GM12878 (cell line): ENCODE results near the gene SLC34A1. TPM values are rescaled to one million over a fixed set of nuclear protein-coding genes. Genes with fewer than 3 reads are reported as not detected.
A peak's percentile ranks its signal among the peaks of the same experiment; 100 is the strongest.

ENCODE experiments used
- BCL11A ChIP-seq: IDR thresholded peaks from 2 replicates; pipeline ENCODE4 v1.6.1; 2011; ENCODE audit warnings: low read depth, low read length
- CBFB ChIP-seq: IDR thresholded peaks from 2 replicates; pipeline ENCODE4 v1.6.1; 2016; ENCODE audit warnings: antibody characterized with exemption, low read depth
- HDAC6 ChIP-seq: fragments of 200-600 bp; sonication (generic); IDR thresholded peaks from one replicate; pipeline ENCODE4 v1.8.0; 2017; ENCODE audit warnings: antibody characterized with exemption; ENCODE audit not compliant: unreplicated experiment
- MYB ChIP-seq: fragments of 150-350 bp; IDR thresholded peaks from 2 replicates; pipeline ENCODE4 v1.6.1; 2014; ENCODE audit warnings: mild to moderate bottlenecking, low read depth, low read length, borderline replicate concordance
- NFYA ChIP-seq: IDR thresholded peaks from 2 replicates; pipeline ENCODE4 v1.6.1; 2011; ENCODE audit warnings: low read depth, mild to moderate bottlenecking, low read length, improper control_type of control experiment, borderline replicate concordance
- NR2F1 ChIP-seq: fragments of 450-650 bp; conservative IDR thresholded peaks from 2 replicates; pipeline ENCODE4 v1.6.1; 2017; ENCODE audit warnings: mild to moderate bottlenecking
- POLR2AphosphoS5 ChIP-seq: IDR thresholded peaks from 2 replicates; pipeline ENCODE4 v1.6.1; 2011; ENCODE audit warnings: mild to moderate bottlenecking, low read length, inconsistent platforms
- RAD21 ChIP-seq: IDR thresholded peaks from 2 replicates; pipeline ENCODE4 v1.6.1; 2011; ENCODE audit warnings: mild to moderate bottlenecking, low read depth, low read length, moderate library complexity; ENCODE audit not compliant: insufficient read depth
- RELA ChIP-seq: fragments of 450-650 bp; IDR thresholded peaks from 2 replicates; pipeline ENCODE4 v1.8.0; 2014; ENCODE audit warnings: borderline replicate concordance; ENCODE audit not compliant: partially characterized antibody
- SMARCA5 ChIP-seq: fragments of 450-650 bp; IDR thresholded peaks from 2 replicates; pipeline ENCODE4 v1.6.1; 2017; ENCODE audit warnings: mild to moderate bottlenecking
- TAF1 ChIP-seq: IDR thresholded peaks from 2 replicates; pipeline ENCODE4 v1.6.1; 2011; ENCODE audit warnings: mild to moderate bottlenecking, low read depth, low read length, borderline replicate concordance
- TCF12 ChIP-seq: IDR thresholded peaks from 2 replicates; pipeline ENCODE4 v1.6.1; 2011; ENCODE audit warnings: low read depth, mild to moderate bottlenecking, low read length
- TCF3 ChIP-seq: IDR thresholded peaks from 2 replicates; pipeline ENCODE4 v1.6.1; 2012; ENCODE audit warnings: low read depth, mild to moderate bottlenecking, low read length, borderline replicate concordance; ENCODE audit not compliant: insufficient read depth
- polyA plus RNA-seq, 11 experiments: library from polyadenylated mRNA; depleted of rRNA in 4 of 11; unstranded in 6 of 11; stranded (reverse) in 5 of 11; fragments of >200 nt; fragmentation: Nextera tagmentation in 4 of 11; fragmentation: Illumina TruSeq in 1 of 11; extraction: Ambion mirVana in 4 of 11; extraction: Trizol in 1 of 11; gene quantifications; 1 replicate in 1 of 11; 2 replicates in 10 of 11; pipeline versions ENCODE4 v1.2.1 to v1.2.3, GENCODE V29; 2011 to 2016; ENCODE audit warnings: inconsistent platforms in 2 of 11, missing spikeins in 2 of 11, low read depth in 1 of 11
- total RNA-seq, 4 experiments: library from RNA; depleted of rRNA in 3 of 4; stranded (reverse); fragments of >200 nt in 3 of 4; fragmentation: Illumina TruSeq in 1 of 4; extraction: Trizol in 1 of 4; gene quantifications; 2 replicates each; pipeline versions ENCODE4 v1.2.1 to v1.2.3, GENCODE V29; 2013 to 2021
- TF ChIP-seq, protein P1 (sequence below): fragments of 450-650 bp; formaldehyde crosslinking; IDR thresholded peaks from 2 replicates; pipeline ENCODE4 v1.4.0; 2022; ENCODE audit warnings: mild to moderate bottlenecking, moderate library complexity
- TF ChIP-seq, protein P2 (sequence below): fragments of 150-350 bp; IDR thresholded peaks from 2 replicates; pipeline ENCODE4 v1.6.1; 2016; ENCODE audit warnings: low read depth, low read length
- TF ChIP-seq, protein P3 (sequence below): fragments of 450-650 bp; IDR thresholded peaks from 2 replicates; pipeline ENCODE4 v1.6.1; 2016; ENCODE audit warnings: mild to moderate bottlenecking
- TF ChIP-seq, protein P4 (sequence below): fragments of 450-650 bp; IDR thresholded peaks from 2 replicates; pipeline ENCODE4 v1.6.1; 2018; ENCODE audit warnings: mild to moderate bottlenecking, low read depth, moderate library complexity; ENCODE audit not compliant: partially characterized antibody

Gene SLC34A1
- total and polyA plus RNA-seq, 10 of the 15 experiments (the other 5 are each of a cell fraction or from before 2014, with no cell fraction given), result 0.03 to 0.14 (median 0.09) TPM; not detected in 2

DNA sequence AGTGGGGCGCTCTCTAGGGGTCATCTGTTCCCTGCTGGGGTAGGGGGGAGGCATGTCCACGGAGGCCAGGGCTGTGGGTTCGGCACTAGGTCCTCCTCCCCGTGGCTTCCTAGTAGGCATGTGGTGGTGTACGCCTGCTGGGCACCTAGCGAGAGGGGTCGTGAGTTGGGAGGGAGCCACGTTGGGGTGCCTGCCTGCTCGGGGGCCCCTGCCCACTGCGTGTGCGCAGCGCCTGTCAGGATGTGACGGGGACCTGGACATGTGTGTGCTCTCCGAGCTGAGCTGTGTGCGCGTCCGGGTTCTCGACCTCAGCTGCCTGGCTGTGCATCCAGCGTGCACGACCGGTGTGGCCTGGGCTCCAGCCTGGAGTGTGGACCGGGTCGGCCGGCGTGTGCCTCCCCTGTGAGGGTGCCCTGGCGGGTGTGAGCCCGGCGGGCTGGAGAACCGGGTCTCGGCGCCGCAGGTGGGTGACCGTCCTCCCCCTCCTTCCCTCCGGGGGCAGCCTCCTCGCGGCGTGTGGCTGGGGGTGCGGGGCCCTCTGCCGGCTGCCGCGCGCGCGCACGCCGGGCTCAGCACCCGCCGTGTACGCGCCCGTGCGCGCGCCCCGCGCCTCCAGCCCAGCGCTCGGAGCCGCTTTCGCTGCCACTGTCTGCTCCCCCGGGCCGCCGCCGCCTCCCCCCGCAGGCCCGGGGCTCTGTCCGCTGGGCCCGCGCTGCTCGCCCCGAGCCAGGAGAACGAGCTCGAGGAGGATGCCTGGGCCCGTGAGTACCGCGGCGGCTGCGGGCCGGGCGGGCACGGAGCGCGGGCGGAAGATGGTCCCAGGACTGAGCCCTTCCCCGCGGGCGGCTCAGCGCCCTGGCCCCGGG, 62.2 kb downstream of the SLC34A1 start, which contains the start of gene PRR7 (continued):
- TF ChIP-seq, protein P1, sequence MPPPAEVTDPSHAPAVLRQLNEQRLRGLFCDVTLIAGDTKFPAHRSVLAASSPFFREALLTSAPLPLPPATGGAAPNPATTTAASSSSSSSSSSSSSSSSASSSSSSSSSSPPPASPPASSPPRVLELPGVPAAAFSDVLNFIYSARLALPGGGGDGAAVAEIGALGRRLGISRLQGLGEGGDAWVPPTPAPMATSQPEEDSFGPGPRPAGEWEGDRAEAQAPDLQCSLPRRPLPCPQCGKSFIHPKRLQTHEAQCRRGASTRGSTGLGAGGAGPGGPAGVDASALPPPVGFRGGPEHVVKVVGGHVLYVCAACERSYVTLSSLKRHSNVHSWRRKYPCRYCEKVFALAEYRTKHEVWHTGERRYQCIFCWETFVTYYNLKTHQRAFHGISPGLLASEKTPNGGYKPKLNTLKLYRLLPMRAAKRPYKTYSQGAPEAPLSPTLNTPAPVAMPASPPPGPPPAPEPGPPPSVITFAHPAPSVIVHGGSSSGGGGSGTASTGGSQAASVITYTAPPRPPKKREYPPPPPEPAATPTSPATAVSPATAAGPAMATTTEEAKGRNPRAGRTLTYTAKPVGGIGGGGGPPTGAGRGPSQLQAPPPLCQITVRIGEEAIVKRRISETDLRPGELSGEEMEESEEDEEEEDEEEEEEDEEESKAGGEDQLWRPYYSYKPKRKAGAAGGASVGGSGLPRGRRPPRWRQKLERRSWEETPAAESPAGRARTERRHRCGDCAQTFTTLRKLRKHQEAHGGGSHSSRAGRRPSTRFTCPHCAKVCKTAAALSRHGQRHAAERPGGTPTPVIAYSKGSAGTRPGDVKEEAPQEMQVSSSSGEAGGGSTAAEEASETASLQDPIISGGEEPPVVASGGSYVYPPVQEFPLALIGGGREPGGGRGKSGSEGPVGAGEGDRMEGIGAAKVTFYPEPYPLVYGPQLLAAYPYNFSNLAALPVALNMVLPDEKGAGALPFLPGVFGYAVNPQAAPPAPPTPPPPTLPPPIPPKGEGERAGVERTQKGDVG (CRISPR knock-in tag), result no peak
- TF ChIP-seq, protein P2, sequence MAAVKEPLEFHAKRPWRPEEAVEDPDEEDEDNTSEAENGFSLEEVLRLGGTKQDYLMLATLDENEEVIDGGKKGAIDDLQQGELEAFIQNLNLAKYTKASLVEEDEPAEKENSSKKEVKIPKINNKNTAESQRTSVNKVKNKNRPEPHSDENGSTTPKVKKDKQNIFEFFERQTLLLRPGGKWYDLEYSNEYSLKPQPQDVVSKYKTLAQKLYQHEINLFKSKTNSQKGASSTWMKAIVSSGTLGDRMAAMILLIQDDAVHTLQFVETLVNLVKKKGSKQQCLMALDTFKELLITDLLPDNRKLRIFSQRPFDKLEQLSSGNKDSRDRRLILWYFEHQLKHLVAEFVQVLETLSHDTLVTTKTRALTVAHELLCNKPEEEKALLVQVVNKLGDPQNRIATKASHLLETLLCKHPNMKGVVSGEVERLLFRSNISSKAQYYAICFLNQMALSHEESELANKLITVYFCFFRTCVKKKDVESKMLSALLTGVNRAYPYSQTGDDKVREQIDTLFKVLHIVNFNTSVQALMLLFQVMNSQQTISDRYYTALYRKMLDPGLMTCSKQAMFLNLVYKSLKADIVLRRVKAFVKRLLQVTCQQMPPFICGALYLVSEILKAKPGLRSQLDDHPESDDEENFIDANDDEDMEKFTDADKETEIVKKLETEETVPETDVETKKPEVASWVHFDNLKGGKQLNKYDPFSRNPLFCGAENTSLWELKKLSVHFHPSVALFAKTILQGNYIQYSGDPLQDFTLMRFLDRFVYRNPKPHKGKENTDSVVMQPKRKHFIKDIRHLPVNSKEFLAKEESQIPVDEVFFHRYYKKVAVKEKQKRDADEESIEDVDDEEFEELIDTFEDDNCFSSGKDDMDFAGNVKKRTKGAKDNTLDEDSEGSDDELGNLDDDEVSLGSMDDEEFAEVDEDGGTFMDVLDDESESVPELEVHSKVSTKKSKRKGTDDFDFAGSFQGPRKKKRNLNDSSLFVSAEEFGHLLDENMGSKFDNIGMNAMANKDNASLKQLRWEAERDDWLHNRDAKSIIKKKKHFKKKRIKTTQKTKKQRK, result no peak
- 0 out of 2 replicates have a peak, but pooled peaks have one; percentile 70 for TF ChIP-seq TCF3
- no peak for TF ChIP-seq NFYA
- no peak for TF ChIP-seq RAD21
- no peak for TF ChIP-seq BCL11A
- TF ChIP-seq RELA, result no peak
- TF ChIP-seq SMARCA5, result no peak; the same call in 1 of the 2 replicates
- no peak for TF ChIP-seq CBFB
- TF ChIP-seq TCF12, result peak; percentile 37; the same call in 1 of the 2 replicates
- TF ChIP-seq, protein P3, sequence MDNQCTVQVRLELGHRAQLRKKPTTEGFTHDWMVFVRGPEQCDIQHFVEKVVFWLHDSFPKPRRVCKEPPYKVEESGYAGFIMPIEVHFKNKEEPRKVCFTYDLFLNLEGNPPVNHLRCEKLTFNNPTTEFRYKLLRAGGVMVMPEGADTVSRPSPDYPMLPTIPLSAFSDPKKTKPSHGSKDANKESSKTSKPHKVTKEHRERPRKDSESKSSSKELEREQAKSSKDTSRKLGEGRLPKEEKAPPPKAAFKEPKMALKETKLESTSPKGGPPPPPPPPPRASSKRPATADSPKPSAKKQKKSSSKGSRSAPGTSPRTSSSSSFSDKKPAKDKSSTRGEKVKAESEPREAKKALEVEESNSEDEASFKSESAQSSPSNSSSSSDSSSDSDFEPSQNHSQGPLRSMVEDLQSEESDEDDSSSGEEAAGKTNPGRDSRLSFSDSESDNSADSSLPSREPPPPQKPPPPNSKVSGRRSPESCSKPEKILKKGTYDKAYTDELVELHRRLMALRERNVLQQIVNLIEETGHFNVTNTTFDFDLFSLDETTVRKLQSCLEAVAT, result no peak
- 0 out of 2 replicates have a peak, but pooled peaks have one; percentile 73 for TF ChIP-seq NR2F1
- TF ChIP-seq HDAC6, result peak; percentile 21
- TF ChIP-seq, protein P4, sequence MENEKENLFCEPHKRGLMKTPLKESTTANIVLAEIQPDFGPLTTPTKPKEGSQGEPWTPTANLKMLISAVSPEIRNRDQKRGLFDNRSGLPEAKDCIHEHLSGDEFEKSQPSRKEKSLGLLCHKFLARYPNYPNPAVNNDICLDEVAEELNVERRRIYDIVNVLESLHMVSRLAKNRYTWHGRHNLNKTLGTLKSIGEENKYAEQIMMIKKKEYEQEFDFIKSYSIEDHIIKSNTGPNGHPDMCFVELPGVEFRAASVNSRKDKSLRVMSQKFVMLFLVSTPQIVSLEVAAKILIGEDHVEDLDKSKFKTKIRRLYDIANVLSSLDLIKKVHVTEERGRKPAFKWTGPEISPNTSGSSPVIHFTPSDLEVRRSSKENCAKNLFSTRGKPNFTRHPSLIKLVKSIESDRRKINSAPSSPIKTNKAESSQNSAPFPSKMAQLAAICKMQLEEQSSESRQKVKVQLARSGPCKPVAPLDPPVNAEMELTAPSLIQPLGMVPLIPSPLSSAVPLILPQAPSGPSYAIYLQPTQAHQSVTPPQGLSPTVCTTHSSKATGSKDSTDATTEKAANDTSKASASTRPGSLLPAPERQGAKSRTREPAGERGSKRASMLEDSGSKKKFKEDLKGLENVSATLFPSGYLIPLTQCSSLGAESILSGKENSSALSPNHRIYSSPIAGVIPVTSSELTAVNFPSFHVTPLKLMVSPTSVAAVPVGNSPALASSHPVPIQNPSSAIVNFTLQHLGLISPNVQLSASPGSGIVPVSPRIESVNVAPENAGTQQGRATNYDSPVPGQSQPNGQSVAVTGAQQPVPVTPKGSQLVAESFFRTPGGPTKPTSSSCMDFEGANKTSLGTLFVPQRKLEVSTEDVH, result no peak
- TF ChIP-seq MYB, result no peak
- 0 out of 2 replicates have a peak, but pooled peaks have one; percentile 14 for TF ChIP-seq TAF1
- TF ChIP-seq POLR2AphosphoS5, result peak; percentile 73; the same call in 1 of the 2 replicates
